Prostate gland (tissue), 2 donors: ENCODE measurements around the gene NKX1-1.

ENCODE experiments used
- POLR2A ChIP-seq: fragments of 450-650 bp; IDR thresholded peaks from one replicate; pipeline ENCODE4 v1.6.1; 2016; ENCODE audit warnings: antibody characterized with exemption, mild to moderate bottlenecking
- TF ChIP-seq, protein P1 (sequence below), 4 experiments: fragments of 200-600 bp in 2 of 4; fragments of 450-650 bp in 2 of 4; sonication (generic) in 2 of 4; IDR thresholded peaks; 1 replicate in 3 of 4; 2 replicates in 1 of 4; pipeline ENCODE4 v1.5.1; 2016 to 2019; ENCODE audit warnings: antibody characterized with exemption in 4 of 4, mild to moderate bottlenecking in 2 of 4, moderate library complexity in 2 of 4

DNA sequence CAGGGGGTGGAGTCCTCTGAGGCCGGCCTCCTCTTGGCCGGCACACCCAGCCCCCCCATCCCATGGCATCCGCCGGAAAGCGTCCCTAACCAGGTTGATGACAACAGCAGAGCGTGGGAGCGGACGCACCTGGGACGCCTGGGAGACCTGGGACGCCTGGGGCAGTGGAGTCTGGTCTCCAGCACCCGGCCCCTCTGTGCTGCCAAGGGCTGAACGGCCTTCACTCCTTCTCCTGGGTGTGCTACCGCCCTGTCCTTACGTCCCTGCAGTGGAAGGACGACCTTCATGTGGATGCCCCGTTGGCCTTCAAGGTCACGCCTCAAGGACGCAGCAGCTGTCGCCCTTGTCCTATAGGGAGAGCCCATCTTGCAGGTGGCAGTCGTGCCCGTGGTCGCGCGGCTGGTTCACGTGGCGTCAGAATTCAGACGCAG, 26.9 kb downstream of the NKX1-1 start:
- TF ChIP-seq, protein P1, sequence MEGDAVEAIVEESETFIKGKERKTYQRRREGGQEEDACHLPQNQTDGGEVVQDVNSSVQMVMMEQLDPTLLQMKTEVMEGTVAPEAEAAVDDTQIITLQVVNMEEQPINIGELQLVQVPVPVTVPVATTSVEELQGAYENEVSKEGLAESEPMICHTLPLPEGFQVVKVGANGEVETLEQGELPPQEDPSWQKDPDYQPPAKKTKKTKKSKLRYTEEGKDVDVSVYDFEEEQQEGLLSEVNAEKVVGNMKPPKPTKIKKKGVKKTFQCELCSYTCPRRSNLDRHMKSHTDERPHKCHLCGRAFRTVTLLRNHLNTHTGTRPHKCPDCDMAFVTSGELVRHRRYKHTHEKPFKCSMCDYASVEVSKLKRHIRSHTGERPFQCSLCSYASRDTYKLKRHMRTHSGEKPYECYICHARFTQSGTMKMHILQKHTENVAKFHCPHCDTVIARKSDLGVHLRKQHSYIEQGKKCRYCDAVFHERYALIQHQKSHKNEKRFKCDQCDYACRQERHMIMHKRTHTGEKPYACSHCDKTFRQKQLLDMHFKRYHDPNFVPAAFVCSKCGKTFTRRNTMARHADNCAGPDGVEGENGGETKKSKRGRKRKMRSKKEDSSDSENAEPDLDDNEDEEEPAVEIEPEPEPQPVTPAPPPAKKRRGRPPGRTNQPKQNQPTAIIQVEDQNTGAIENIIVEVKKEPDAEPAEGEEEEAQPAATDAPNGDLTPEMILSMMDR (IDR thresholded peaks at IDR 0.05) = no peak
- TF ChIP-seq POLR2A = no peak
